Measurements from ENCODE around the gene ST7.

Gene ST7

GRCh38 chr7:117143066-117143465, 189.8 kb downstream of the ST7 start:
- Histone ChIP-seq H3K4me3 (ENCODE audit: low read depth, low read length) (no peak overlapping the region), H3K27me3 (ENCODE audit: insufficient read depth, low read depth, severe bottlenecking) (peaks cover 62% of the 10 kb centered on the region), H3K36me3 (no peaks in the 10 kb centered on the region), H3K27ac (no peak overlapping the region), H3K9me3 (ENCODE audit: severe bottlenecking) (no peaks in the 10 kb centered on the region)
- DNase-seq, result no peak
- TF ChIP-seq, protein P1, sequence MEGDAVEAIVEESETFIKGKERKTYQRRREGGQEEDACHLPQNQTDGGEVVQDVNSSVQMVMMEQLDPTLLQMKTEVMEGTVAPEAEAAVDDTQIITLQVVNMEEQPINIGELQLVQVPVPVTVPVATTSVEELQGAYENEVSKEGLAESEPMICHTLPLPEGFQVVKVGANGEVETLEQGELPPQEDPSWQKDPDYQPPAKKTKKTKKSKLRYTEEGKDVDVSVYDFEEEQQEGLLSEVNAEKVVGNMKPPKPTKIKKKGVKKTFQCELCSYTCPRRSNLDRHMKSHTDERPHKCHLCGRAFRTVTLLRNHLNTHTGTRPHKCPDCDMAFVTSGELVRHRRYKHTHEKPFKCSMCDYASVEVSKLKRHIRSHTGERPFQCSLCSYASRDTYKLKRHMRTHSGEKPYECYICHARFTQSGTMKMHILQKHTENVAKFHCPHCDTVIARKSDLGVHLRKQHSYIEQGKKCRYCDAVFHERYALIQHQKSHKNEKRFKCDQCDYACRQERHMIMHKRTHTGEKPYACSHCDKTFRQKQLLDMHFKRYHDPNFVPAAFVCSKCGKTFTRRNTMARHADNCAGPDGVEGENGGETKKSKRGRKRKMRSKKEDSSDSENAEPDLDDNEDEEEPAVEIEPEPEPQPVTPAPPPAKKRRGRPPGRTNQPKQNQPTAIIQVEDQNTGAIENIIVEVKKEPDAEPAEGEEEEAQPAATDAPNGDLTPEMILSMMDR (IDR thresholded peaks at IDR 0.05; ENCODE audit: low read depth, low read length), result no peak

- no peak overlapping the region for H3K27ac ChIP-seq
- H3K27me3 ChIP-seq (ENCODE audit: insufficient read depth, low read depth, severe bottlenecking), result peaks cover 62% of the 10 kb centered on the region
- no peak for DNase-seq
- TF ChIP-seq, protein P1 (IDR thresholded peaks at IDR 0.05; ENCODE audit: low read depth, low read length), result no peak
- H3K4me3 ChIP-seq (ENCODE audit: low read depth, low read length), result no peak overlapping the region
- no peaks in the 10 kb centered on the region for H3K9me3 ChIP-seq (ENCODE audit: severe bottlenecking)
- H3K36me3 ChIP-seq, result no peaks in the 10 kb centered on the region
Observed at GRCh38 chr7:117143580-117143979, 190.3 kb downstream of the ST7 start.

GRCh38 chr7:117145333-117145732, 192.0 kb downstream of the ST7 start:
- Histone ChIP-seq H3K9me3 (ENCODE audit: severe bottlenecking) (no peaks in the 10 kb centered on the region), H3K27ac (no peak overlapping the region), H3K27me3 (ENCODE audit: insufficient read depth, low read depth, severe bottlenecking) (peaks cover 61% of the 10 kb centered on the region), H3K36me3 (no peaks in the 10 kb centered on the region), H3K4me3 (ENCODE audit: low read depth, low read length) (no peak overlapping the region)
- no peak for DNase-seq
- TF ChIP-seq, protein P1 (IDR thresholded peaks at IDR 0.05; ENCODE audit: low read depth, low read length), result no peak

DNA sequence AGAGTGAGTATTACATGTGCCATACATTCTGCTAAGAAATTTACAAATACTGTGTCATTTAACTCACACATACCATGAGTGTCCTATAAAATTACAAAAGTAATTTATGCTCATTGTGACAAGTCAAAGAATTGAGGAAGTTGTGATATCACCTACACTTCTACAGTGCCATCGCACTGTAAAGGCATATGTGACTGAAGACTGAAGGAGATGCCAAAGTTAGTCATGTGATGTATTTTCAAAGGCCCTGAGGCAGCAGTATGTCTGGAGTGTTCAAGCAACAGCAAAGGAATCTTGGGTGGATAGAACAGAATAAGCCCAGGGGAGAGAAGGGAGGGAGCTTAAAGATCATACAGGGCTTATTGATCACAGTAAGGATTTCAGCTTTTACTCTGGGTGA, 192.8 kb downstream of the ST7 start:
- TF ChIP-seq, protein P1 (IDR thresholded peaks at IDR 0.05; ENCODE audit: low read depth, low read length), result no peak
- Histone ChIP-seq H3K27ac (no peak overlapping the region), H3K36me3 (no peaks in the 10 kb centered on the region), H3K9me3 (ENCODE audit: severe bottlenecking) (no peaks in the 10 kb centered on the region), H3K27me3 (ENCODE audit: insufficient read depth, low read depth, severe bottlenecking) (peaks cover 61% of the 10 kb centered on the region), H3K4me3 (ENCODE audit: low read depth, low read length) (no peak overlapping the region)
- no peak for DNase-seq

GRCh38 chr7:117146511-117146910, 193.2 kb downstream of the ST7 start:
- H3K36me3 ChIP-seq, result no peaks in the 10 kb centered on the region
- no peaks in the 10 kb centered on the region for H3K9me3 ChIP-seq (ENCODE audit: severe bottlenecking)
- TF ChIP-seq, protein P1 (IDR thresholded peaks at IDR 0.05; ENCODE audit: low read depth, low read length), result no peak
- peaks cover 61% of the 10 kb centered on the region for H3K27me3 ChIP-seq (ENCODE audit: insufficient read depth, low read depth, severe bottlenecking)
- no peak overlapping the region for H3K27ac ChIP-seq
- no peak for DNase-seq
- H3K4me3 ChIP-seq (ENCODE audit: low read depth, low read length), result no peak overlapping the region

- TF ChIP-seq, protein P1 (IDR thresholded peaks at IDR 0.05; ENCODE audit: low read depth, low read length), result no peak
- no peak for DNase-seq
- no peaks in the 10 kb centered on the region for H3K9me3 ChIP-seq (ENCODE audit: severe bottlenecking)
- no peak overlapping the region for H3K4me3 ChIP-seq (ENCODE audit: low read depth, low read length)
- H3K27me3 ChIP-seq (ENCODE audit: insufficient read depth, low read depth, severe bottlenecking), result peaks cover 60% of the 10 kb centered on the region
- H3K27ac ChIP-seq, result no peak overlapping the region
- no peaks in the 10 kb centered on the region for H3K36me3 ChIP-seq
Observed at GRCh38 chr7:117148971-117149370, 195.7 kb downstream of the ST7 start.
